MM.1S (cell line): Measurements from ENCODE around the gene ITGB2.

Source experiments
- DNase-seq: peaks from one replicate; pipeline ENCODE4 v3.0.0-alpha.2; 2015
- H2AFZ ChIP-seq: fragments of 300-600 bp; sonication (generic); 2 replicates; pipeline ENCODE4 v1.6.0; 2016; ENCODE audit warnings: antibody characterized with exemption, low read length
- H3F3A ChIP-seq: fragments of 300-600 bp; sonication (generic); 2 replicates; pipeline ENCODE4 v1.6.1; 2016; ENCODE audit warnings: mild to moderate bottlenecking, antibody characterized with exemption, low read length, moderate library complexity, mixed read lengths; ENCODE audit not compliant: insufficient read depth
- H3K27ac ChIP-seq: fragments of 300-600 bp; sonication (generic); 2 replicates; pipeline ENCODE4 v1.5.1; 2016; ENCODE audit warnings: mild to moderate bottlenecking, low read length
- H3K27me3 ChIP-seq: fragments of 300-600 bp; sonication (generic); replicated peaks from 2 replicates; pipeline ENCODE4 v1.6.0; 2016; ENCODE audit warnings: low read length; ENCODE audit not compliant: insufficient read depth
- H3K36me3 ChIP-seq: fragments of 300-600 bp; sonication (generic); replicated peaks from 2 replicates; pipeline ENCODE4 v1.6.1; 2016; ENCODE audit warnings: mild to moderate bottlenecking, low read length, mixed read lengths; ENCODE audit not compliant: insufficient read depth
- H3K4me1 ChIP-seq: fragments of 300-600 bp; sonication (generic); 2 replicates; pipeline ENCODE4 v1.6.1; 2016; ENCODE audit warnings: low read length, mixed read lengths
- H3K4me2 ChIP-seq: fragments of 300-600 bp; sonication (generic); 2 replicates; pipeline ENCODE4 v1.6.0; 2016; ENCODE audit warnings: low read depth, low read length
- H3K4me3 ChIP-seq: fragments of 300-600 bp; sonication (generic); 2 replicates; pipeline ENCODE4 v1.5.1; 2016; ENCODE audit warnings: low read length, mixed read lengths
- H3K79me2 ChIP-seq: fragments of 300-600 bp; sonication (generic); 2 replicates; pipeline ENCODE4 v1.6.1; 2016; ENCODE audit warnings: mixed run types, low read length, mixed read lengths
- H3K9ac ChIP-seq: fragments of 300-600 bp; sonication (generic); 2 replicates; pipeline ENCODE4 v1.6.1; 2016; ENCODE audit warnings: low read length, mixed read lengths
- H3K9me2 ChIP-seq: fragments of 300-600 bp; sonication (generic); replicated peaks from 2 replicates; pipeline ENCODE4 v1.6.1; 2016; ENCODE audit warnings: mild to moderate bottlenecking, low read length, mixed read lengths; ENCODE audit not compliant: insufficient read depth
- H3K9me3 ChIP-seq: fragments of 300-600 bp; sonication (generic); replicated peaks from 2 replicates; pipeline ENCODE4 v1.6.1; 2016; ENCODE audit warnings: mild to moderate bottlenecking, low read length, mixed read lengths; ENCODE audit not compliant: insufficient read depth
- H4K20me1 ChIP-seq: fragments of 300-600 bp; sonication (generic); 2 replicates; pipeline ENCODE4 v1.6.1; 2016; ENCODE audit warnings: mild to moderate bottlenecking, low read length, moderate library complexity, mixed read lengths; ENCODE audit not compliant: insufficient read depth
- CTCF ChIP-seq: fragments of 300-600 bp; sonication (generic); IDR thresholded peaks from 2 replicates; pipeline ENCODE4 v1.5.1; 2016; ENCODE audit warnings: antibody characterized with exemption, low read length, mixed read lengths
- EZH2 ChIP-seq: fragments of 300-600 bp; sonication (generic); optimal IDR thresholded peaks from 2 replicates; pipeline ENCODE3; 2017; ENCODE audit warnings: low read depth, mild to moderate bottlenecking, antibody characterized with exemption, low read length, mixed read lengths
- EZH2phosphoT487 ChIP-seq: fragments of 300-600 bp; sonication (generic); IDR thresholded peaks from 2 replicates; pipeline ENCODE4 v1.6.1; 2018; ENCODE audit warnings: antibody characterized with exemption, low read length

The ITGB2 gene

GRCh38 chr21:44938772-44939531, 18.3 kb upstream of the ITGB2 start:
- H3K4me1 ChIP-seq, result peaks cover 11% of the 10 kb centered on the region; the same call in 1 of the 2 replicates
- H3K79me2 ChIP-seq, result peaks cover 39% of the 10 kb centered on the region
- no peak overlapping the region for H3K27ac ChIP-seq
- H3K27me3 ChIP-seq, result peaks cover 49% of the 10 kb centered on the region
- 0 out of 2 replicates have a peak, but pooled peaks cover 2% of the 10 kb centered on the region for H3K36me3 ChIP-seq
- H3F3A ChIP-seq, result no peaks in the 10 kb centered on the region
- no peaks in the 10 kb centered on the region for H3K9me2 ChIP-seq
- no peak for DNase-seq
- H4K20me1 ChIP-seq, result no peaks in the 10 kb centered on the region
- TF ChIP-seq EZH2 (no peak), CTCF (no peak)
- H3K4me3 ChIP-seq, result peak overlapping the region; percentile 100
- H3K9ac ChIP-seq, result peak overlapping the region; percentile 71; the same call in 1 of the 2 replicates
- peak overlapping the region; percentile 94 for H3K4me2 ChIP-seq
- H3K9me3 ChIP-seq, result no peaks in the 10 kb centered on the region
- H2AFZ ChIP-seq, result peak overlapping the region; percentile 98

- Histone ChIP-seq H3K36me3 (no peaks in the 10 kb centered on the region), H3K4me1 (no peaks in the 10 kb centered on the region)
Observed at GRCh38 chr21:44935533-44935927, 14.8 kb upstream of the ITGB2 start.

GRCh38 chr21:44934797-44935532, 14.3 kb upstream of the ITGB2 start:
- Histone ChIP-seq H3K4me3 (no peak overlapping the region), H3K4me2 (no peak overlapping the region), H3K27ac (no peak overlapping the region), H3F3A (no peaks in the 10 kb centered on the region), H3K36me3 (no peaks in the 10 kb centered on the region), H2AFZ (no peak overlapping the region), H3K27me3 (peaks cover 87% of the 10 kb centered on the region), H4K20me1 (no peaks in the 10 kb centered on the region), H3K9ac (no peak overlapping the region), H3K79me2 (no peaks in the 10 kb centered on the region), H3K9me3 (no peaks in the 10 kb centered on the region), H3K4me1 (no peaks in the 10 kb centered on the region), H3K9me2 (no peaks in the 10 kb centered on the region)
- no peak for DNase-seq
- no peak for TF ChIP-seq CTCF
- no peak for TF ChIP-seq EZH2phosphoT487
- TF ChIP-seq EZH2, result no peak

More at GRCh38 chr21:44935533-44935927, 14.8 kb upstream of the ITGB2 start:
- no peak overlapping the region for H3K9ac ChIP-seq
- DNase-seq, result no peak
- no peak overlapping the region for H2AFZ ChIP-seq
- H3K27ac ChIP-seq, result no peak overlapping the region
- H3F3A ChIP-seq, result no peaks in the 10 kb centered on the region
- no peaks in the 10 kb centered on the region for H3K9me2 ChIP-seq
- no peak overlapping the region for H3K4me2 ChIP-seq
- H3K9me3 ChIP-seq, result no peaks in the 10 kb centered on the region
- no peak for TF ChIP-seq EZH2phosphoT487
- no peak for TF ChIP-seq EZH2
- TF ChIP-seq CTCF, result no peak
- peaks cover 5% of the 10 kb centered on the region for H3K79me2 ChIP-seq
- no peak overlapping the region for H3K4me3 ChIP-seq
- no peaks in the 10 kb centered on the region for H4K20me1 ChIP-seq
- H3K27me3 ChIP-seq, result peaks cover 81% of the 10 kb centered on the region
